ENCODE measurements around the gene TIMP2. TPM values are rescaled to one million over a fixed set of nuclear protein-coding genes. Genes with fewer than 3 reads are reported as not detected.

Gene TIMP2
- total and polyA plus RNA-seq, 2 of the 8 experiments (the other 6 are each of a cell fraction or from before 2014, with no cell fraction given): 18.2 to 43.3 TPM

DNA sequence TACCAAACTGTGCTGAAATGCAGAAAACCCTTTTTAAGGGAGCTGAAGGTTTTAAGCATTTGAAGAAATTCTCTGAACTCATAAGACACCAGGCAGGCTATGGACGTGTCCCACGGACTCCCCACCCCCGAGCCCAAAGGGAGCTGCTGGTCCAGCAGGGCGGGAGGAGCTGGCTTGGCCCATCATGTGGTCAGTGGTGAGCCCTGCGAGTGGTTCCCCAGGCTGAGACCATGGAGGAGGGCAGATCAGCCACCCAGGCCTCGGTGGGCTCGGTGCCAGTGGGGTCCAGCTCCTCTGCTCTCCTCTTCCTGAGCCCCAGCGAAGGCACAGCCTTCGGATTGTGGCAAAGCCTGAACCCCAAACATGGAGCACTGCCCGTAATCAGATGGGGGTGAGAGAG, 27.5 kb upstream of the TIMP2 start:
- 94% methylated on average over 8 of the region's 10 CpGs; no CpG with 5 or more reads in 1 of the 2 experiments for WGBS, 2 experiments (ENCODE audit: extremely low coverage in 1 of 2, insufficient coverage in 1 of 2, insufficient read length in 1 of 2, insufficient replicate concordance in 2 of 2, low coverage in 1 of 2, low lambda C conversion rate in 2 of 2, missing lambda C conversion rate in 1 of 2)
- ChIA-PET CTCF (ENCODE audit: partially characterized antibody) (interaction anchor here (0.7 to 4.2 kb wide), 9 partner anchors 8 to 87 kb away, joined by 3 to 18 read pairs (median 5); no protein-coding TSS in a partner anchor), POLR2A (ENCODE audit: partially characterized antibody) (interaction anchor here (3.3 kb wide), 1 partner anchor 13 kb away, joined by 10 read pairs; no protein-coding TSS in a partner anchor)
- Histone ChIP-seq H3K9ac (replicated peaks in 1 of 4; ENCODE audit: extremely low read depth in 1 of 4, low read depth in 3 of 4, low read length in 3 of 4) (no peak overlapping the region), H2BK5ac (ENCODE audit: low read depth, low read length) (no peak overlapping the region), H2BK120ac (replicated peaks; ENCODE audit: low read depth, low read length) (no peak overlapping the region), H3K23me2 (ENCODE audit: low read depth, low read length) (0 out of 2 replicates have a peak, but pooled peaks cover 1% of the 10 kb centered on the region), H2AK5ac (ENCODE audit: low read depth, low read length) (no peak overlapping the region), H4K5ac (ENCODE audit: insufficient read length, low read depth, low read length) (no peak overlapping the region), H4K8ac (ENCODE audit: extremely low read depth, insufficient read depth, low read length) (no peak overlapping the region), H3K14ac (ENCODE audit: insufficient read length) (no peak overlapping the region), H2BK15ac (ENCODE audit: low read length) (0 out of 2 replicates have a peak overlapping the region, but pooled peaks have one; percentile 83), H3K27ac (ENCODE audit: low read depth, low read length) (no peak overlapping the region), H3K4me1 (replicated peaks in 1 of 4; ENCODE audit: control insufficient read depth in 3 of 4, insufficient read depth in 4 of 4, low read length in 3 of 4) (peaks cover 0 to 7% (median under 1%) of the 10 kb centered on the region in 4 experiments; a peak in 3 of 7 replicates), H2BK20ac (ENCODE audit: low read length) (no peak overlapping the region), H3K79me2 (ENCODE audit: control insufficient read depth in 1 of 2, insufficient read depth in 2 of 2, low read length in 2 of 2) (no peaks in the 10 kb centered on the region), H3K23ac (ENCODE audit: insufficient read length) (no peak overlapping the region), H3K4me2 (ENCODE audit: insufficient read depth in 1 of 2, low read depth in 2 of 2, low read length in 2 of 2) (no peak overlapping the region), H4K20me1 (replicated peaks in 1 of 2; ENCODE audit: control insufficient read depth in 1 of 2, insufficient read depth in 2 of 2, low read length in 2 of 2) (no peaks in the 10 kb centered on the region), H3K4me3 (ENCODE audit: extremely low read depth in 1 of 4, insufficient read depth in 2 of 4, low read depth in 3 of 4, low read length in 4 of 4) (no peak overlapping the region), H2AFZ (ENCODE audit: low read length) (no peak overlapping the region), H3K36me3 (ENCODE audit: control insufficient read depth in 2 of 4, insufficient read depth in 4 of 4, low read length in 3 of 4) (no peaks in the 10 kb centered on the region), H3K27me3 (replicated peaks in 1 of 4; ENCODE audit: control insufficient read depth in 3 of 4, extremely low read depth in 1 of 4, insufficient read depth in 3 of 4, low read length in 3 of 4) (no peaks in the 10 kb centered on the region), H3K18ac (ENCODE audit: extremely low read depth, low read length) (no peak overlapping the region), H2BK12ac (ENCODE audit: low read depth, low read length) (no peak overlapping the region), H4K91ac (replicated peaks; ENCODE audit: insufficient read length, low read length) (no peak overlapping the region), H3K4ac (replicated peaks; ENCODE audit: insufficient read length, low read depth, low read length) (no peak overlapping the region), H3K79me1 (ENCODE audit: low read depth, low read length) (no peaks in the 10 kb centered on the region), H3K56ac (replicated peaks; ENCODE audit: insufficient read length, low read depth, low read length) (no peak overlapping the region), H3K9me3 (ENCODE audit: insufficient read depth in 2 of 2, low read depth in 1 of 2, low read length in 1 of 2) (peaks cover 10 to 15% of the 10 kb centered on the region in 2 experiments; a peak in 3 of 4 replicates)
- FAIRE-seq (no peak), DNase-seq (ENCODE audit: low read depth in 1 of 2, low spot score in 2 of 2) (no peak)
- TF ChIP-seq POU5F1 (IDR thresholded peaks at IDR 0.05; ENCODE audit: low read depth, low read length): no peak
- no peak for TF ChIP-seq KDM5A (IDR thresholded peaks at IDR 0.05; ENCODE audit: low read length)
- TF ChIP-seq POLR2AphosphoS5 (IDR thresholded peaks at IDR 0.05; ENCODE audit: low read depth, low read length): no peak
- no peak for TF ChIP-seq YY1 (IDR thresholded peaks at IDR 0.05; ENCODE audit: low read depth, low read length)
- TF ChIP-seq POLR2A (IDR thresholded peaks at IDR 0.05; ENCODE audit: control extremely low read depth in 1 of 2, low read depth in 2 of 2, low read length in 2 of 2): no peak
- TF ChIP-seq RFX5 (IDR thresholded peaks at IDR 0.05; ENCODE audit: borderline replicate concordance, low read depth, low read length): no peak
- no peak for TF ChIP-seq RNF2 (IDR thresholded peaks at IDR 0.05; ENCODE audit: borderline replicate concordance, low read depth, low read length, missing control alignments, poor library complexity, severe bottlenecking)
- no peak for TF ChIP-seq SIX5 (IDR thresholded peaks at IDR 0.05; ENCODE audit: low read depth, low read length)
- no peak for TF ChIP-seq SUZ12 (IDR thresholded peaks at IDR 0.05; ENCODE audit: low read length)
- TF ChIP-seq SP1 (IDR thresholded peaks at IDR 0.05; ENCODE audit: low read depth, low read length): no peak
- no peak for TF ChIP-seq RBBP5 (IDR thresholded peaks at IDR 0.05; ENCODE audit: borderline replicate concordance, low read depth, low read length)

Measured in H1 (cell line).